ENCODE measurements around the gene HHIPL1.

The HHIPL1 gene

GRCh38 chr14:99678198-99678597, 33.3 kb downstream of the HHIPL1 start:
- no peaks in the 10 kb centered on the region for H3K36me3 ChIP-seq (ENCODE audit: control insufficient read depth, insufficient read depth, low read length)
- H3K9ac ChIP-seq (ENCODE audit: low read depth, low read length): no peak overlapping the region
- H3K4me1 ChIP-seq (ENCODE audit: control insufficient read depth, insufficient read depth, low read length): peaks cover 1% of the 10 kb centered on the region; the same call in 1 of the 2 replicates
- H3K4me3 ChIP-seq (ENCODE audit: low read depth, low read length): no peak overlapping the region
- no peaks in the 10 kb centered on the region for H3K27me3 ChIP-seq (ENCODE audit: control insufficient read depth, insufficient read depth, low read length)
- no peak overlapping the region for H3K27ac ChIP-seq (ENCODE audit: low read depth, low read length)
- H3K9me3 ChIP-seq (ENCODE audit: control insufficient read depth, insufficient read depth, low read length): peaks cover 12% of the 10 kb centered on the region

GRCh38 chr14:99679111-99679510, 34.2 kb downstream of the HHIPL1 start:
- Histone ChIP-seq H3K36me3 (ENCODE audit: control insufficient read depth, insufficient read depth, low read length) (no peaks in the 10 kb centered on the region), H3K9me3 (ENCODE audit: control insufficient read depth, insufficient read depth, low read length) (peaks cover 12% of the 10 kb centered on the region), H3K9ac (ENCODE audit: low read depth, low read length) (no peak overlapping the region), H3K4me3 (ENCODE audit: low read depth, low read length) (no peak overlapping the region), H3K4me1 (ENCODE audit: control insufficient read depth, insufficient read depth, low read length) (no peaks in the 10 kb centered on the region), H3K27me3 (ENCODE audit: control insufficient read depth, insufficient read depth, low read length) (no peaks in the 10 kb centered on the region), H3K27ac (ENCODE audit: low read depth, low read length) (no peak overlapping the region)

GRCh38 chr14:99679543-99679942, 34.6 kb downstream of the HHIPL1 start:
- no peak overlapping the region for H3K9ac ChIP-seq (ENCODE audit: low read depth, low read length)
- no peaks in the 10 kb centered on the region for H3K4me1 ChIP-seq (ENCODE audit: control insufficient read depth, insufficient read depth, low read length)
- no peak overlapping the region for H3K4me3 ChIP-seq (ENCODE audit: low read depth, low read length)
- no peak overlapping the region for H3K27ac ChIP-seq (ENCODE audit: low read depth, low read length)
- no peaks in the 10 kb centered on the region for H3K27me3 ChIP-seq (ENCODE audit: control insufficient read depth, insufficient read depth, low read length)
- H3K36me3 ChIP-seq (ENCODE audit: control insufficient read depth, insufficient read depth, low read length): no peaks in the 10 kb centered on the region
- peaks cover 12% of the 10 kb centered on the region for H3K9me3 ChIP-seq (ENCODE audit: control insufficient read depth, insufficient read depth, low read length)

GRCh38 chr14:99679996-99680395, 35.1 kb downstream of the HHIPL1 start:
- Histone ChIP-seq H3K27me3 (ENCODE audit: control insufficient read depth, insufficient read depth, low read length) (no peaks in the 10 kb centered on the region), H3K27ac (ENCODE audit: low read depth, low read length) (no peak overlapping the region), H3K36me3 (ENCODE audit: control insufficient read depth, insufficient read depth, low read length) (no peaks in the 10 kb centered on the region), H3K4me1 (ENCODE audit: control insufficient read depth, insufficient read depth, low read length) (no peaks in the 10 kb centered on the region), H3K4me3 (ENCODE audit: low read depth, low read length) (no peak overlapping the region), H3K9me3 (ENCODE audit: control insufficient read depth, insufficient read depth, low read length) (peaks cover 12% of the 10 kb centered on the region), H3K9ac (ENCODE audit: low read depth, low read length) (no peak overlapping the region)

GRCh38 chr14:99681101-99681831, 36.3 kb downstream of the HHIPL1 start:
- Histone ChIP-seq H3K36me3 (ENCODE audit: control insufficient read depth, insufficient read depth, low read length) (no peaks in the 10 kb centered on the region), H3K4me1 (ENCODE audit: control insufficient read depth, insufficient read depth, low read length) (0 out of 2 replicates have a peak, but pooled peaks cover 3% of the 10 kb centered on the region), H3K9ac (ENCODE audit: low read depth, low read length) (no peak overlapping the region), H3K4me3 (ENCODE audit: low read depth, low read length) (no peak overlapping the region), H3K27me3 (ENCODE audit: control insufficient read depth, insufficient read depth, low read length) (no peaks in the 10 kb centered on the region; the same call in 1 of the 2 replicates), H3K27ac (ENCODE audit: low read depth, low read length) (no peak overlapping the region), H3K9me3 (ENCODE audit: control insufficient read depth, insufficient read depth, low read length) (peaks cover 12% of the 10 kb centered on the region)

- Histone ChIP-seq H3K4me3 (ENCODE audit: low read depth, low read length) (no peak overlapping the region), H3K27me3 (ENCODE audit: control insufficient read depth, insufficient read depth, low read length) (no peaks in the 10 kb centered on the region; the same call in 1 of the 2 replicates), H3K4me1 (ENCODE audit: control insufficient read depth, insufficient read depth, low read length) (0 out of 2 replicates have a peak, but pooled peaks cover 3% of the 10 kb centered on the region), H3K9me3 (ENCODE audit: control insufficient read depth, insufficient read depth, low read length) (peaks cover 12% of the 10 kb centered on the region), H3K9ac (ENCODE audit: low read depth, low read length) (no peak overlapping the region), H3K27ac (ENCODE audit: low read depth, low read length) (no peak overlapping the region), H3K36me3 (ENCODE audit: control insufficient read depth, insufficient read depth, low read length) (no peaks in the 10 kb centered on the region)
Observed at GRCh38 chr14:99681832-99682148, 36.9 kb downstream of the HHIPL1 start.

GRCh38 chr14:99682809-99683618, 38.1 kb downstream of the HHIPL1 start:
- H3K9ac ChIP-seq (ENCODE audit: low read depth, low read length): peak overlapping the region; percentile 44; the same call in 1 of the 2 replicates
- H3K27ac ChIP-seq (ENCODE audit: low read depth, low read length): peak overlapping the region; percentile 77
- peaks cover 4% of the 10 kb centered on the region; the same call in 1 of the 2 replicates for H3K4me1 ChIP-seq (ENCODE audit: control insufficient read depth, insufficient read depth, low read length)
- no peaks in the 10 kb centered on the region for H3K36me3 ChIP-seq (ENCODE audit: control insufficient read depth, insufficient read depth, low read length)
- H3K9me3 ChIP-seq (ENCODE audit: control insufficient read depth, insufficient read depth, low read length): peaks cover 4% of the 10 kb centered on the region
- H3K27me3 ChIP-seq (ENCODE audit: control insufficient read depth, insufficient read depth, low read length): no peaks in the 10 kb centered on the region; the same call in 1 of the 2 replicates
- peak overlapping the region; percentile 93 for H3K4me3 ChIP-seq (ENCODE audit: low read depth, low read length)

GRCh38 chr14:99683619-99684409, 38.9 kb downstream of the HHIPL1 start, which contains the start of gene CYP46A1:
Gene CYP46A1, plus strand, starts transcription at chr14:99684298. Its CDS starts 120 bp downstream, at chr14:99684418.
- Histone ChIP-seq H3K4me1 (ENCODE audit: control insufficient read depth, insufficient read depth, low read length) (peaks cover 9% of the 10 kb centered on the region; the same call in 1 of the 2 replicates), H3K9ac (ENCODE audit: low read depth, low read length) (peak within 1 kb of the TSS; percentile 44; the same call in 1 of the 2 replicates), H3K27me3 (ENCODE audit: control insufficient read depth, insufficient read depth, low read length) (no peaks in the 10 kb centered on the region; the same call in 1 of the 2 replicates), H3K4me3 (ENCODE audit: low read depth, low read length) (peak within 1 kb of the TSS; percentile 93), H3K36me3 (ENCODE audit: control insufficient read depth, insufficient read depth, low read length) (no peaks in the 10 kb centered on the region), H3K27ac (ENCODE audit: low read depth, low read length) (peak within 1 kb of the TSS; percentile 77), H3K9me3 (ENCODE audit: control insufficient read depth, insufficient read depth, low read length) (no peaks in the 10 kb centered on the region)

GRCh38 chr14:99684410-99684934, 39.5 kb downstream of the HHIPL1 start:
- H3K9ac ChIP-seq (ENCODE audit: low read depth, low read length): no peak overlapping the region
- H3K27ac ChIP-seq (ENCODE audit: low read depth, low read length): peak overlapping the region; percentile 69

GRCh38 chr14:99685151-99685591, 40.2 kb downstream of the HHIPL1 start:
- Histone ChIP-seq H3K4me1 (ENCODE audit: control insufficient read depth, insufficient read depth, low read length) (peaks cover 9% of the 10 kb centered on the region; the same call in 1 of the 2 replicates), H3K36me3 (ENCODE audit: control insufficient read depth, insufficient read depth, low read length) (no peaks in the 10 kb centered on the region), H3K9ac (ENCODE audit: low read depth, low read length) (no peak overlapping the region), H3K27me3 (ENCODE audit: control insufficient read depth, insufficient read depth, low read length) (no peaks in the 10 kb centered on the region; the same call in 1 of the 2 replicates), H3K9me3 (ENCODE audit: control insufficient read depth, insufficient read depth, low read length) (no peaks in the 10 kb centered on the region), H3K27ac (ENCODE audit: low read depth, low read length) (no peak overlapping the region), H3K4me3 (ENCODE audit: low read depth, low read length) (no peak overlapping the region)

More at GRCh38 chr14:99684410-99684934, 39.5 kb downstream of the HHIPL1 start:
- peaks cover 9% of the 10 kb centered on the region; the same call in 1 of the 2 replicates for H3K4me1 ChIP-seq (ENCODE audit: control insufficient read depth, insufficient read depth, low read length)
- no peaks in the 10 kb centered on the region for H3K9me3 ChIP-seq (ENCODE audit: control insufficient read depth, insufficient read depth, low read length)
- no peaks in the 10 kb centered on the region for H3K36me3 ChIP-seq (ENCODE audit: control insufficient read depth, insufficient read depth, low read length)
- no peaks in the 10 kb centered on the region; the same call in 1 of the 2 replicates for H3K27me3 ChIP-seq (ENCODE audit: control insufficient read depth, insufficient read depth, low read length)
- H3K4me3 ChIP-seq (ENCODE audit: low read depth, low read length): peak overlapping the region; percentile 73; the same call in 1 of the 2 replicates

Measured in HUES48 (cell line).